Neural progenitor cell (in vitro differentiated cells): ENCODE results near the gene OR2A14.

Experiments
- EZH2 ChIP-seq: fragments of 200-600 bp; sonication (generic); IDR thresholded peaks from 2 replicates; pipeline ENCODE4 v1.6.1; 2017; ENCODE audit warnings: antibody characterized with exemption, mild to moderate bottlenecking, moderate library complexity
- TF ChIP-seq, protein P1 (sequence below): fragments of 200-600 bp; sonication (generic); IDR thresholded peaks from 2 replicates; pipeline ENCODE4 v1.5.1; 2017; ENCODE audit warnings: antibody characterized with exemption, mild to moderate bottlenecking

DNA sequence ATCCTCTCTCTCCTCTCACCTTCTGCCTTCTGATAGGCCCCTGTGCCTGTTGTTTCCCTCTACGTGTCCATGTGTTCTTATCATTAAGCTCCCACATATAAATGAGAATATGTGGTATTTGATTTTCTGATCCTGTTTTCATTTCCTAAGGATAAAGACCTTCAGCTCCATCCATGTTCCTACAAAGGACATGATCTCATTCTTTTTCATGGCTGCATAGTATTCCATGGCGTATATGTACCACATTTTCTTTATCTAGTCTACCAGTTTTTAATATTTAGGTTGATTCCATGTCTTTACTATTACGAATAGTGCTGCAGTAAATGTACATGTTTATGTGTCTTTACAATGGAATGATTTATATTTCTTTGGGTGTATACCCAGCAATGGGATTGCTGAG lies 32.3 kb upstream of the OR2A14 start:
- TF ChIP-seq, protein P1, sequence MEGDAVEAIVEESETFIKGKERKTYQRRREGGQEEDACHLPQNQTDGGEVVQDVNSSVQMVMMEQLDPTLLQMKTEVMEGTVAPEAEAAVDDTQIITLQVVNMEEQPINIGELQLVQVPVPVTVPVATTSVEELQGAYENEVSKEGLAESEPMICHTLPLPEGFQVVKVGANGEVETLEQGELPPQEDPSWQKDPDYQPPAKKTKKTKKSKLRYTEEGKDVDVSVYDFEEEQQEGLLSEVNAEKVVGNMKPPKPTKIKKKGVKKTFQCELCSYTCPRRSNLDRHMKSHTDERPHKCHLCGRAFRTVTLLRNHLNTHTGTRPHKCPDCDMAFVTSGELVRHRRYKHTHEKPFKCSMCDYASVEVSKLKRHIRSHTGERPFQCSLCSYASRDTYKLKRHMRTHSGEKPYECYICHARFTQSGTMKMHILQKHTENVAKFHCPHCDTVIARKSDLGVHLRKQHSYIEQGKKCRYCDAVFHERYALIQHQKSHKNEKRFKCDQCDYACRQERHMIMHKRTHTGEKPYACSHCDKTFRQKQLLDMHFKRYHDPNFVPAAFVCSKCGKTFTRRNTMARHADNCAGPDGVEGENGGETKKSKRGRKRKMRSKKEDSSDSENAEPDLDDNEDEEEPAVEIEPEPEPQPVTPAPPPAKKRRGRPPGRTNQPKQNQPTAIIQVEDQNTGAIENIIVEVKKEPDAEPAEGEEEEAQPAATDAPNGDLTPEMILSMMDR, result no peak
- TF ChIP-seq EZH2, result no peak
